HG02885 (cell line): ENCODE results near the gene LMAN1L.

Source experiments
- ATAC-seq: cut with Tn5 transposase; IDR thresholded peaks from one replicate; pipeline ENCODE4 v1.9.1; 2021; ENCODE audit warnings: mild to moderate bottlenecking; ENCODE audit not compliant: unreplicated experiment, poor library complexity

LMAN1L gene

DNA sequence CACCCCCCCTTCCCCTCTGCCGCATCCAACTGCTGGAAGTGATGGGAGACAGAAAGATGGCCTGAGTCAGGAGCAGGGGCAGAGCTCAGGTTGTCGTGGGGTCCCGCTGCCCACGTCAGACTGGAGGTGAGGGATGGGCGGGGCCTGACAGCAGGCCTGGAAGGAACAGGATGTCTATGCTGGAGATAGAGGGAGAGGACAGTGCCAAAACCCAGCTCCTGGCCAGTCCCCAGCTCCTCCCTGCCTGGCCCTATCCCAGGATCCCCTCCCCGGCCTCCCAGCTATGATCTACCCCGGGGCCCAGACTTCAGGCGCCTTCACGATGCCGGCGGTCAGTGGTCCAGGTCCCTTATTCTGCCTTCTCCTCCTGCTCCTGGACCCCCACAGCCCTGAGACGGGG, at the start of gene LMAN1L:
LMAN1L (plus strand) TSS at position 303 of the 400 bp plus-strand sequence; CDS start at position 323, 20 bp downstream.
- no peak for ATAC-seq

GRCh38 chr15:74763416-74763815, 49.2 kb upstream of the LMAN1L start:
- ATAC-seq = no peak

GRCh38 chr15:74767167-74768098, 45.2 kb upstream of the LMAN1L start:
- no peak for ATAC-seq

DNA sequence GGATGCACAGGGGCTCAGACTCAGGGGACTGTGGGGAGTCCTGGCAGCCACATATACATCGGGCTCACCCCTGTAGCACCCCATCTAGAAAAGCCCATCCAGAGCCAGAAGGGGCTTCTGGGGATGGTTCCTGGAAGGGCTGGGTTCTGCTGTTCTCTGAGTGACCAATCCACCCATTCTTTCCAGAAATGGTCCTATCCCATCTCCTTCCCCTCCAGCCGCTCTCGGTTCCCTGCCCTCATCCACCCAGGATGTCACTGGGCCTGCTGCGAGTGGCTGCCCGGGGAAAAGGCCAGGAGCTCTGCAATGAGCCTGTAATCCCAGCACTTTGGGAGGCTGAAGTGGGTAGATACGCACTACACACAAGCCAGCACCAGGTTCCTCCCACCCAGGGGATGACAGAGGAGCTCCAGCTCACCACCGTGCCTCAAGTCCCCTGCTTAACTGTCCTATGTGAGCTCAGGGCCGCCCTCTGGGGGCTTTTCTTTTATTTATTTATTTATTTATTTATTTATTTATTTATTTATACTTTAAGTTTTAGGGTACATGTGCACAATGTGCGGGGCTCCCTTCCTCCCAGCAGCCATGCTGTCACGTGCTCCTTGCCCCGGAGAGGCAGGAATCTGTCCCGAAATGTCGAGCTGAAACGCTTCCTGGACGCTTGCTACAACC, 44.4 kb upstream of the LMAN1L start:
- ATAC-seq = no peak

GRCh38 chr15:74768771-74769342, 43.8 kb upstream of the LMAN1L start:
- no peak for ATAC-seq

DNA sequence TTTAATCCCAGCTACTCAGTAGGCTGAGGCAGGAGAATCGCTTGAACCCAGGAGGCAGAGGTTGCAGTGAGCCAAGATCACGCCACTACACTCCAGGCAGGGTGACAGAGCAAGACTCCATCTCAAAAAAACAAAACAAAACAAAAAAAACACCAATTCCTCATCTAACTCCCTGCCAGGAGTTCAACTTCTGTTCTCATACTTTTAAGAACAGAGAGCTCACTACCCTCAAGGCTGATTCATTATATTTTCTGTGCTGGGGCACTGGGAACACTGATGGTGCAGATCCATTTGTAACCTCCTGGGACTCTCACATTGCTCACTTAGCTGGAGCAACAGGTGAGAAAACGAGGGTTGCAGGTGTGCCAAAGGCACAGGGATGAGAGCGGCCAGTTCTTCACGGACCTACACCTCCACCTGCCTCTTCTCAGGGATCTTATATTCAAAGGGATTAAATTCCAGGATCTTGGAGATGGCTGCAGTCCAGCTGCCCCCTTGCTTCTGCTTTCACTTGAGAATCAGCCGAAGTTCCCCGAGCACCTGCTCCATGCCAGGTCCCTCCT, 43.1 kb upstream of the LMAN1L start:
- no peak for ATAC-seq

DNA sequence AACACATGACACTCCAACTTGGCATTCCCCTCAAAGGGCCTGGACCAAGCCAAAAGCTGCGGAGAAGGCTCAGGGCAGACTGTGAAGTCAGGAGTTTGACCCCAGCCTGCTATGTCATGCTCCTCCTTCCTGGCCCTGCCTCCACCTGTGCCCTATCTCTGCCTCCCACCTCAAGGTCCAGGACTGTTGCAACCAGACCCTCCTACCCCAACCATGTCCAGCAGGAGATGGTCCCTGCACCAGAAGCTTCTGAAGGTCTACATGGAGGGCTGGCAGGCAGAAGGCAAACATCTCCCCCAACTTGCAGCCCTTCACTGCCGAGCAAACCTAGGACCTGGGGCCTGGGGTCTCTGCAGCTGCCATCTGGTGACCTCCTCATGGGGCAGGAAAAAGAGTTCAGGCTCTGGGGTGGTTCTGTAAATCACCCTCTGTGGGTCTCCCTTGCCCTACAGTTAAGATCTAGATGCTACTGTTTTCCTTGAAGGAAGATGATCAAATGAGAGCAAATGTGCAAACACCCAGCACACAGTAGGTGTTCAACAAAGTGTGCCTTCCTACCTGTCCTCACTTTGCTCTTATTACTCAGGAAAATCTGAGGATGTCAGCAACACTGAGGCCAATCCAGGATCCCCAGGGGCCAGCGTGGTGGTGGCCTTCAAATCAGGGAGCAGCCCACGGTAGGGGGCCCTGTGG, 42.3 kb upstream of the LMAN1L start:
- no peak for ATAC-seq

- ATAC-seq = no peak
Observed at GRCh38 chr15:74773329-74773728, 39.3 kb upstream of the LMAN1L start.

DNA sequence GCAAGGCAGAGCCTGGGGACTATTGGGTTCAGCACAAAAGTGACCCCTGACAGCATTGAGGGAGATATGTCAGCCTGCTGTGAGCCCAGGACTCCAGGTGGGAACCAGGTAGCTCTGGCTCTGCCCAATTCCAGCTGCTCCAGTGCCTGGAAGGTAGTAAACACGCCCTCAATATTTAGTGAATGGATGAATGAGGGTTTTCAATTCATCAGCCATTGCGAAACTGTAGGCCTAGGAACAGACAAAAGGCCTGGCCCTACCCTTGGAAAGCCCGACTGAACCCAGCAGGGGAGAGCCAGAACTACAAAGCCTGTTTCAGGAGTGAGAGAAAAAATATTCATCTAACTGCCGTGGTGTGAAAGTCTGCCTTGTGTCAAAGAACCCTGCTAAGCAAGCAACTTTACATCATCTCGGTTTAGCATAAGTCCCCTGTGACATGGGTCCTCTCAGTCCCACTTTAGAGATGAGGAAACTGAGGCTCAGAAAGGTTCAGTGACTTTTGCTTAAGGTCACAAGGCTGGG, 38.8 kb upstream of the LMAN1L start:
- ATAC-seq = no peak

GRCh38 chr15:74775132-74775562, 37.5 kb upstream of the LMAN1L start:
- no peak for ATAC-seq

GRCh38 chr15:74775894-74776293, 36.7 kb upstream of the LMAN1L start:
- no peak for ATAC-seq

DNA sequence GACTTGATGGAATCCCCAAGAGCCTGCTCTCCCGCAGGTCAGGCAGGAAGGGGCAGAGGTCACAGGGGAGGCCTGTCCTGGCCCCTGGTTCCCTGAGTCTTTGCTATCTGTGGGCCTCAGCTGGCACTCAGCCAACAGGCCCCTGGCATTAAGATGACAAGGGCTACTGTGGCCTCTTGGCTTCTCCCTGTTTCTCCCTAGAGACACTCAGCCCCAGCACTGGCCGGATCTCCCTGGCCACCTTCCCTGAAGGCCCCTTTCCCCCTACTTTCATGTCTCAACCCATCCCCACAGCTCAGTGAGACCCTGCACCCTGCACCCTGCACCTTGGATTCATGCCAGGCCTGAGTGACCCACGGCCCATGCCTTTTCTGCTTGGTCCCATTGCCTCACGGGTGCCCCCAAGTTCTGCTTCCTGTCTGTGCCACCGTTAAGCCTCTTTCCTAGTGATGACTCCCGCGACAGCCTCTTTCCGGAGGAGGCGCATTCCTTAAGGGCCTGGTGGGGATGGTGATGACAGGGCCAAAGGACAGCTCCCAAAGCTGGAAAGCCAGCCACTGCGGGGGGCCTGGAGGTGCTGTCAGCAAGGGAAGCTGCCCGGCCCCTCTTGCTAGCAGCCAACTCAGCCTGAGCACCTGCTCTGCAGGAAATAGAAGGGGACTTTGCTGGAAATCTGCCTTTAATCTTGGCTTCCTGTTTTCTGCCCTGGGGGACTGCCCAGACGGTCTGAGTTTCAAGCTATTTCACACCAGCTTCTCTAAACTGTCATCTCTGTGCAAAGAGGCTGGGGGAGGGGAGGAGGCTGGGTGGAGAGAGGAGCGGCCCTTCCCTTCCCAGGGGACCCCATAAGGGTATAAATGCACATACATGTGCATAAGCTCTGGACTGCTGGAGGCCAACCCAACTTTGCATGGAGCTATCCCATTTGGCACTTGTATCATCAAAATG, 35.5 kb upstream of the LMAN1L start:
- peak; percentile 33 for ATAC-seq

GRCh38 chr15:74777769-74778598, 34.7 kb upstream of the LMAN1L start:
- no peak for ATAC-seq

DNA sequence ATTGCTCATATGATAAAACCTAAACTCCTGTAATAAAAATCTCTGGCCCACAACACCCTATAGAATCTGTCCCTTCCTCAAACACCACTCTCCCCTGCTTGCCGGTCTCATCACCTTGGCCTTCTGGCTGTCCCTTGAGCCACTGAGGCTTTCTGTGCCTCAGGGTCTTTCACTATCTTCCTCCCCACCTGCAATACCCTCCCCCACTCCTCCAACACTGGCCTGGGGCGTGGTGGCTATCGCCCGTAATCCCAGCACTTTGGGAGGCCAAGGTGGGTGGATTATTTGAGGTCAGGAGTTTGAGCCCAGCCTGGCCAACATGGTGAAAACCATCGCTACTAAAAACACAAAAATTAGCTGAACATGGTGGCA, 34.0 kb upstream of the LMAN1L start:
- ATAC-seq = no peak

DNA sequence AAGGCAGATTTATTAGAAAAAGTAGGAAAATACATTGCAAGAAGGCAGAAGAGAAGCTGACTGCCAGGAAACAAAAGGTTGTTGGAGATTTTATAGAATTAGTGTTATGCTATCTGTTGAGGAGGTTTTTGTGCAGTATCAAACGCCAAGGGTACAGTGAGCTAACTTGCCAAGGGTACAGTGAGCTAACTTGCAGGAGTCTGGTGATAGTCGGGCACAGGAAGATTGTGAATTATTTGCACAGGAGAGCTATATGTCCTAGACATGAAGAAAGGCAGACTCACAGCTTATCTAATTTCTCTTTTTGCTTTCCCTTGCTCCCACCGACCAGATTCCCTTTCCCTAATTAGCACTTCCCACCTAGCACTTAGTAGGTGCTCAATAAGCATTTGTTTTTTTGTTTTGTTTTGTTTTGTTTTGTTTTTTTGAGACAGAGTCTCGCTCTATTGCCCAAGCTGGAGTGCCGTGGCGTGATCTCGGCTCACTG, 33.4 kb upstream of the LMAN1L start:
- no peak for ATAC-seq

DNA sequence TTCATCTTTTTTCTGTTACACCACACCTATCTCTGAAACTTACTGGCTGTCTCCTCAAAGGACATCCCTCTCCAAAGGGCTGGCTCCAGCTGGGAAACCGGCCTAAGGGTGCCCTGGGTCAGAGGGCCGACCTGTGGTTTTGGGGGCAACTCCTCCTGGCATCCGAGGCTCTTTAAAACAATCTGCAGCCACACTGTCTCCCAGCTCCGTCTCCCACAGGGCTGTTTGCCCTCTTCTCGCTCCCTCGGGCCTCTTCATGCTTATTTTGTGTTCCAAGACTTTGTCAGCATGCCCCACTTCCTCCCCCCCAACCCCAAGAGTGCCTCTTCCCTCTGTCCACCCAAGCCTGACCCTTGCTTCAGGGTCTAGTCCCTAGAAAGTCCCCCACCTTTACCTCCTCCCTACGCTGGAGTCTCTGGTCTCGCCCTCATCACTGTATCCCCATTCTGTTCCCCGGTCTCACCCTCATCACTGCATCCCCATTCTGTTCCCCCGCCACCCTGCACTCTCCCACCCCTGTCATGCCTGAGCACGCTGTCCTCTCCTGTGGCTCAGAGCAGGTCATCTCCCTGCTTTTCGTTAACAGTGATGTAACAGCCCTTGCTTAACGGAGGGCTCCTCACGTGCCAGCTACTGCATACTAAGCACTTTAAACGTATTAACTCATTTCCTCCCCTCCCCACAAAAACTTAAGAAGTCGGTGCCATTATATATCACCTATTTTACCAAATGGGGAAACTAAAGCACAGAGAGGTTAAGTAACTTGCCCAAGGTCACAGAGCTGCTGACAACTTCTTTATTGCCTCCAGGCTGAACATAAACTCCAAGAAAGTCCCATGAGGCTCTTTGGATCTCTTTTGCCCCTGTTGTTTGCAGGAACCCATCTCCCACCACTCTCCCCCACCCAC, 31.9 kb upstream of the LMAN1L start:
- no peak for ATAC-seq
